Liver (tissue), 9 donors: ENCODE measurements around the gene SHFL. TPM values are rescaled to one million over a fixed set of nuclear protein-coding genes. Genes with fewer than 3 reads are reported as not detected.

Experiments used
- DNase-seq: peaks from one replicate; pipeline ENCODE4 v3.0.0-alpha.2; 2017; ENCODE audit warnings: low spot score
- H3K27ac ChIP-seq, 2 donors: one replicate each; pipeline ENCODE4 v1.7.0; 2013; ENCODE audit warnings: inconsistent platforms in 2 of 2, low read length in 2 of 2, control low read depth in 1 of 2, low read depth in 1 of 2, mild to moderate bottlenecking in 1 of 2
- H3K27me3 ChIP-seq, 4 donors: one replicate each; pipeline versions ENCODE4 v1.6.1 to v1.7.0; 2013; ENCODE audit warnings: low read length in 3 of 4, inconsistent platforms in 1 of 4, mild to moderate bottlenecking in 1 of 4, moderate library complexity in 1 of 4; ENCODE audit not compliant: control insufficient read depth in 4 of 4, insufficient read depth in 4 of 4
- H3K36me3 ChIP-seq, 4 donors: one replicate each; pipeline versions ENCODE4 v1.6.1 to v1.7.0; 2013; ENCODE audit warnings: low read length in 3 of 4, mild to moderate bottlenecking in 3 of 4, low read depth in 1 of 4, moderate library complexity in 1 of 4; ENCODE audit not compliant: control insufficient read depth in 4 of 4, insufficient read depth in 3 of 4
- H3K4me1 ChIP-seq, 4 donors: one replicate each; pipeline versions ENCODE4 v1.6.1 to v1.7.0; 2013; ENCODE audit warnings: low read length in 3 of 4, mild to moderate bottlenecking in 3 of 4, moderate library complexity in 1 of 4; ENCODE audit not compliant: control insufficient read depth in 4 of 4, insufficient read depth in 4 of 4
- H3K4me3 ChIP-seq, 3 donors: one replicate each; pipeline versions ENCODE4 v1.6.1 to v1.7.0; 2013; ENCODE audit warnings: low read length in 3 of 3, control low read depth in 1 of 3, low read depth in 1 of 3, mild to moderate bottlenecking in 1 of 3
- H3K9ac ChIP-seq, 2 donors: one replicate each; pipeline ENCODE4 v1.7.0; 2013; ENCODE audit warnings: low read length in 2 of 2, mild to moderate bottlenecking in 2 of 2, moderate library complexity in 2 of 2, control low read depth in 1 of 2, low read depth in 1 of 2
- H3K9me3 ChIP-seq, 4 donors: one replicate each; pipeline versions ENCODE4 v1.6.1 to v1.7.0; 2013; ENCODE audit warnings: low read length in 3 of 4; ENCODE audit not compliant: control insufficient read depth in 4 of 4
- ATF3 ChIP-seq: IDR thresholded peaks from 2 replicates; pipeline ENCODE4 v1.6.1; 2016; ENCODE audit warnings: antibody characterized with exemption
- EGR1 ChIP-seq, 2 donors: IDR thresholded peaks; 2 replicates each; pipeline ENCODE4 v1.6.1; 2016 to 2018; ENCODE audit warnings: antibody characterized with exemption in 2 of 2, low read depth in 2 of 2
- FOXA2 ChIP-seq: IDR thresholded peaks from 2 replicates; pipeline ENCODE4 v1.6.1; 2016; ENCODE audit warnings: antibody characterized with exemption
- GABPA ChIP-seq, 2 donors: IDR thresholded peaks in 1 of 2; conservative IDR thresholded peaks in 1 of 2; 2 replicates each; pipeline ENCODE4 v1.6.1; 2016; ENCODE audit warnings: antibody characterized with exemption in 2 of 2, mild to moderate bottlenecking in 1 of 2, moderate library complexity in 1 of 2
- HNF4A ChIP-seq, 2 donors: conservative IDR thresholded peaks; 2 replicates each; pipeline ENCODE4 v1.6.1; 2016; ENCODE audit warnings: antibody characterized with exemption in 2 of 2, mild to moderate bottlenecking in 2 of 2
- HNF4G ChIP-seq: IDR thresholded peaks from 2 replicates; pipeline ENCODE4 v1.6.1; 2016; ENCODE audit warnings: antibody characterized with exemption
- JUND ChIP-seq, 2 donors: IDR thresholded peaks; 2 replicates each; pipeline ENCODE4 v1.6.1; 2016; ENCODE audit warnings: antibody characterized with exemption in 2 of 2
- MAX ChIP-seq: IDR thresholded peaks from 2 replicates; pipeline ENCODE4 v1.6.1; 2016; ENCODE audit warnings: antibody characterized with exemption
- NR2F2 ChIP-seq: IDR thresholded peaks from 2 replicates; pipeline ENCODE4 v1.6.1; 2016; ENCODE audit warnings: antibody characterized with exemption
- RAD21 ChIP-seq, 2 donors: IDR thresholded peaks; 2 replicates each; pipeline ENCODE4 v1.6.1; 2016; ENCODE audit warnings: antibody characterized with exemption in 2 of 2, mild to moderate bottlenecking in 2 of 2
- RXRA ChIP-seq, 2 donors: IDR thresholded peaks; 2 replicates each; pipeline ENCODE4 v1.6.1; 2017 to 2018; ENCODE audit warnings: antibody characterized with exemption in 2 of 2, mild to moderate bottlenecking in 1 of 2
- TAF1 ChIP-seq: conservative IDR thresholded peaks from 2 replicates; pipeline ENCODE4 v1.6.1; 2016; ENCODE audit warnings: antibody characterized with exemption, mild to moderate bottlenecking
- YY1 ChIP-seq: IDR thresholded peaks from 2 replicates; pipeline ENCODE4 v1.6.1; 2016; ENCODE audit warnings: antibody characterized with exemption, mild to moderate bottlenecking
- WGBS: extraction: QIAGEN DNeasy Blood & Tissue Kit; methylation state at CpG from one replicate; pipeline ENCODE4 v1.1.7; 2013; 5-methylcytosine and 5-hydroxymethylcytosine counted together
- polyA plus RNA-seq, 2 donors: library from polyadenylated mRNA; stranded (reverse) in 1 of 2; unstranded in 1 of 2; fragments of 200-250 nt in 1 of 2; fragments of >200 nt in 1 of 2; fragmentation: Nextera tagmentation in 1 of 2; extraction: Ambion mirVana in 1 of 2; gene quantifications; one replicate each; pipeline versions ENCODE4 v1.2.1 to v1.2.3, GENCODE V29; 2013 to 2015
- total RNA-seq, 2 donors: library from RNA; depleted of rRNA; stranded (reverse); fragments of >200 nt; gene quantifications; one replicate each; pipeline ENCODE4 v1.2.3, GENCODE V29; 2014
- TF ChIP-seq, protein P1 (sequence below): fragments of 150-350 bp; IDR thresholded peaks from 2 replicates; pipeline ENCODE4 v1.5.1; 2017; ENCODE audit warnings: improper control_type of control experiment, low read depth, low read length; ENCODE audit not compliant: missing input control
- TF ChIP-seq, protein P2 (sequence below): IDR thresholded peaks from 2 replicates; pipeline ENCODE4 v1.6.1; 2016; ENCODE audit warnings: antibody characterized with exemption, mild to moderate bottlenecking
- donor health status: healthy.
- donor health status: healthy.
- donor health status: healthy.
- donor health status: healthy.
- donor health status: healthy.

Gene SHFL
- total and polyA plus RNA-seq, 4 donors: 13.1 to 104 (median 84.7) TPM

DNA sequence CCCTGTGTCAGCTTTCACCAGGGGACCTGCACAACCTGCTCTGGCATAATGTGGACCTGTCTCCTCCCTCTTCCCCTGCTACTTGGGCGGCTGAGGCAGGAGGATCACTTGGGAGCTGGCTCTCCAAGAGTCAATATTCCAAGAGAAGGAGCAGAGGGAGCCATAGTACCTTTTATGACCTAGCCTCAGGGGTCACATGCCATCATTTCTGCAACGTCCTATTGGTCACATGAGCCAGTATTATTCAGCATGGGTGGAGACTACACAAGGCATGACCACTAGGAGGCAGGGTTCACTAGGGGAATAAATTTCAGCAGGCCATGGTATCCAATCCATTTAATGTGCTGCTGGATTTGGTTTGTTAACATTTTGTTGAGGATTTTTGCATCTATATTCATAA, 12.0 kb upstream of the SHFL start:
- peaks cover 1 to 7% (median 6%) of the 10 kb centered on the region in 4 donors for H3K9me3 ChIP-seq
- no peak overlapping the region for H3K27ac ChIP-seq
- 53% methylated on average over 2 of the region's 2 CpGs for WGBS
- H3K27me3 ChIP-seq: no peaks in the 10 kb centered on the region
- no peak overlapping the region for H3K4me3 ChIP-seq
- TF ChIP-seq HNF4A (conservative IDR thresholded peaks at IDR 0.05) (peak in 1 of 2 donors; percentile 4), RAD21 (IDR thresholded peaks at IDR 0.05) (peak; percentile 88 to 92), HNF4G (no peak), RXRA (IDR thresholded peaks at IDR 0.05) (peak; percentile 31 to 36)
- TF ChIP-seq, protein P1, sequence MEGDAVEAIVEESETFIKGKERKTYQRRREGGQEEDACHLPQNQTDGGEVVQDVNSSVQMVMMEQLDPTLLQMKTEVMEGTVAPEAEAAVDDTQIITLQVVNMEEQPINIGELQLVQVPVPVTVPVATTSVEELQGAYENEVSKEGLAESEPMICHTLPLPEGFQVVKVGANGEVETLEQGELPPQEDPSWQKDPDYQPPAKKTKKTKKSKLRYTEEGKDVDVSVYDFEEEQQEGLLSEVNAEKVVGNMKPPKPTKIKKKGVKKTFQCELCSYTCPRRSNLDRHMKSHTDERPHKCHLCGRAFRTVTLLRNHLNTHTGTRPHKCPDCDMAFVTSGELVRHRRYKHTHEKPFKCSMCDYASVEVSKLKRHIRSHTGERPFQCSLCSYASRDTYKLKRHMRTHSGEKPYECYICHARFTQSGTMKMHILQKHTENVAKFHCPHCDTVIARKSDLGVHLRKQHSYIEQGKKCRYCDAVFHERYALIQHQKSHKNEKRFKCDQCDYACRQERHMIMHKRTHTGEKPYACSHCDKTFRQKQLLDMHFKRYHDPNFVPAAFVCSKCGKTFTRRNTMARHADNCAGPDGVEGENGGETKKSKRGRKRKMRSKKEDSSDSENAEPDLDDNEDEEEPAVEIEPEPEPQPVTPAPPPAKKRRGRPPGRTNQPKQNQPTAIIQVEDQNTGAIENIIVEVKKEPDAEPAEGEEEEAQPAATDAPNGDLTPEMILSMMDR: peak; percentile 73
- peaks cover 12 to 37% (median 27%) of the 10 kb centered on the region in 4 donors for H3K4me1 ChIP-seq
- no peak overlapping the region for H3K9ac ChIP-seq
- H3K36me3 ChIP-seq: peaks cover 4 to 12% (median 7%) of the 10 kb centered on the region in 4 donors
- DNase-seq: no peak

GRCh38 chr19:10076535-10076934, 9.6 kb upstream of the SHFL start:
- Histone ChIP-seq H3K36me3 (peaks cover 4 to 12% (median 7%) of the 10 kb centered on the region in 4 donors), H3K4me3 (no peak overlapping the region), H3K9ac (no peak overlapping the region), H3K27ac (no peak overlapping the region), H3K4me1 (peaks cover 6 to 24% (median 15%) of the 10 kb centered on the region in 4 donors), H3K9me3 (peaks cover 1 to 7% (median 6%) of the 10 kb centered on the region in 4 donors), H3K27me3 (no peaks in the 10 kb centered on the region)
- 88% methylated on average over 6 of the region's 6 CpGs for WGBS
- TF ChIP-seq EGR1 (IDR thresholded peaks at IDR 0.05; ENCODE audit: low read depth in 2 of 2) (no peak), YY1 (no peak), JUND (IDR thresholded peaks at IDR 0.05) (no peak), ATF3 (no peak), GABPA (IDR thresholded peaks at IDR 0.05 in 1 of 2, conservative IDR thresholded peaks at IDR 0.05 in 1 of 2) (no peak), TAF1 (no peak), MAX (no peak), NR2F2 (no peak)
- no peak for DNase-seq

- TF ChIP-seq FOXA2 (no peak), HNF4A (conservative IDR thresholded peaks at IDR 0.05) (peak in 1 of 2 donors; percentile 36), GABPA (IDR thresholded peaks at IDR 0.05 in 1 of 2, conservative IDR thresholded peaks at IDR 0.05 in 1 of 2) (no peak), RAD21 (IDR thresholded peaks at IDR 0.05) (no peak)
- TF ChIP-seq, protein P2, sequence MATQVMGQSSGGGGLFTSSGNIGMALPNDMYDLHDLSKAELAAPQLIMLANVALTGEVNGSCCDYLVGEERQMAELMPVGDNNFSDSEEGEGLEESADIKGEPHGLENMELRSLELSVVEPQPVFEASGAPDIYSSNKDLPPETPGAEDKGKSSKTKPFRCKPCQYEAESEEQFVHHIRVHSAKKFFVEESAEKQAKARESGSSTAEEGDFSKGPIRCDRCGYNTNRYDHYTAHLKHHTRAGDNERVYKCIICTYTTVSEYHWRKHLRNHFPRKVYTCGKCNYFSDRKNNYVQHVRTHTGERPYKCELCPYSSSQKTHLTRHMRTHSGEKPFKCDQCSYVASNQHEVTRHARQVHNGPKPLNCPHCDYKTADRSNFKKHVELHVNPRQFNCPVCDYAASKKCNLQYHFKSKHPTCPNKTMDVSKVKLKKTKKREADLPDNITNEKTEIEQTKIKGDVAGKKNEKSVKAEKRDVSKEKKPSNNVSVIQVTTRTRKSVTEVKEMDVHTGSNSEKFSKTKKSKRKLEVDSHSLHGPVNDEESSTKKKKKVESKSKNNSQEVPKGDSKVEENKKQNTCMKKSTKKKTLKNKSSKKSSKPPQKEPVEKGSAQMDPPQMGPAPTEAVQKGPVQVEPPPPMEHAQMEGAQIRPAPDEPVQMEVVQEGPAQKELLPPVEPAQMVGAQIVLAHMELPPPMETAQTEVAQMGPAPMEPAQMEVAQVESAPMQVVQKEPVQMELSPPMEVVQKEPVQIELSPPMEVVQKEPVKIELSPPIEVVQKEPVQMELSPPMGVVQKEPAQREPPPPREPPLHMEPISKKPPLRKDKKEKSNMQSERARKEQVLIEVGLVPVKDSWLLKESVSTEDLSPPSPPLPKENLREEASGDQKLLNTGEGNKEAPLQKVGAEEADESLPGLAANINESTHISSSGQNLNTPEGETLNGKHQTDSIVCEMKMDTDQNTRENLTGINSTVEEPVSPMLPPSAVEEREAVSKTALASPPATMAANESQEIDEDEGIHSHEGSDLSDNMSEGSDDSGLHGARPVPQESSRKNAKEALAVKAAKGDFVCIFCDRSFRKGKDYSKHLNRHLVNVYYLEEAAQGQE: no peak
- Histone ChIP-seq H3K9me3 (peaks cover 0 to 6% (median 5%) of the 10 kb centered on the region in 4 donors), H3K27ac (peak overlapping the region; percentile 12 to 46)
Measured at GRCh38 chr19:10078329-10078728, 7.8 kb upstream of the SHFL start.

More at GRCh38 chr19:10078329-10078728, 7.8 kb upstream of the SHFL start:
- Histone ChIP-seq H3K9ac (no peak overlapping the region), H3K4me1 (peaks cover 6 to 15% (median 10%) of the 10 kb centered on the region in 4 donors), H3K4me3 (no peak overlapping the region), H3K27me3 (no peaks in the 10 kb centered on the region), H3K36me3 (peaks cover 0 to 8% (median 7%) of the 10 kb centered on the region in 4 donors)
- WGBS: 53% methylated on average over 8 of the region's 8 CpGs
- DNase-seq: no peak
